ENCODE data around the gene ADORA1.

ADORA1 gene

GRCh38 chr1:203140743-203141520 is 13.4 kb downstream of the ADORA1 start:
- Histone ChIP-seq H3K9ac (ENCODE audit: low read length) (no peak overlapping the region), H3K9me3 (ENCODE audit: control insufficient read depth, low read length) (no peaks in the 10 kb centered on the region), H3K4me3 (ENCODE audit: low read length) (no peak overlapping the region), H3K4me1 (ENCODE audit: control insufficient read depth, insufficient read depth, low read length) (peaks cover 9% of the 10 kb centered on the region), H3K36me3 (ENCODE audit: control insufficient read depth, insufficient read depth, low read length) (no peaks in the 10 kb centered on the region), H3K27me3 (ENCODE audit: control insufficient read depth, insufficient read depth, low read length) (no peaks in the 10 kb centered on the region)

GRCh38 chr1:203142124-203142523 is 14.6 kb downstream of the ADORA1 start:
- no peaks in the 10 kb centered on the region for H3K27me3 ChIP-seq (ENCODE audit: control insufficient read depth, insufficient read depth, low read length)
- H3K9me3 ChIP-seq (ENCODE audit: control insufficient read depth, low read length) = no peaks in the 10 kb centered on the region
- no peak overlapping the region for H3K4me3 ChIP-seq (ENCODE audit: low read length)
- H3K9ac ChIP-seq (ENCODE audit: low read length) = no peak overlapping the region
- H3K36me3 ChIP-seq (ENCODE audit: control insufficient read depth, insufficient read depth, low read length) = no peaks in the 10 kb centered on the region
- no peaks in the 10 kb centered on the region for H3K4me1 ChIP-seq (ENCODE audit: control insufficient read depth, insufficient read depth, low read length)

GRCh38 chr1:203142684-203143408 is 15.3 kb downstream of the ADORA1 start:
- Histone ChIP-seq H3K4me3 (ENCODE audit: low read length) (no peak overlapping the region), H3K27me3 (ENCODE audit: control insufficient read depth, insufficient read depth, low read length) (no peaks in the 10 kb centered on the region), H3K9me3 (ENCODE audit: control insufficient read depth, low read length) (no peaks in the 10 kb centered on the region), H3K4me1 (ENCODE audit: control insufficient read depth, insufficient read depth, low read length) (no peaks in the 10 kb centered on the region), H3K9ac (ENCODE audit: low read length) (no peak overlapping the region), H3K36me3 (ENCODE audit: control insufficient read depth, insufficient read depth, low read length) (no peaks in the 10 kb centered on the region)

- Histone ChIP-seq H3K9ac (ENCODE audit: low read length) (no peak overlapping the region), H3K36me3 (ENCODE audit: control insufficient read depth, insufficient read depth, low read length) (no peaks in the 10 kb centered on the region)
Observed at GRCh38 chr1:203143641-203144040, 16.1 kb downstream of the ADORA1 start.

GRCh38 chr1:203144661-203145060 is 17.1 kb downstream of the ADORA1 start:
- H3K36me3 ChIP-seq (ENCODE audit: control insufficient read depth, insufficient read depth, low read length) = no peaks in the 10 kb centered on the region
- H3K4me1 ChIP-seq (ENCODE audit: control insufficient read depth, insufficient read depth, low read length) = no peaks in the 10 kb centered on the region
- no peaks in the 10 kb centered on the region for H3K27me3 ChIP-seq (ENCODE audit: control insufficient read depth, insufficient read depth, low read length)
- H3K9ac ChIP-seq (ENCODE audit: low read length) = no peak overlapping the region
- no peaks in the 10 kb centered on the region for H3K9me3 ChIP-seq (ENCODE audit: control insufficient read depth, low read length)
- no peak overlapping the region for H3K4me3 ChIP-seq (ENCODE audit: low read length)

More at GRCh38 chr1:203143641-203144040, 16.1 kb downstream of the ADORA1 start:
- no peaks in the 10 kb centered on the region for H3K27me3 ChIP-seq (ENCODE audit: control insufficient read depth, insufficient read depth, low read length)
- H3K4me3 ChIP-seq (ENCODE audit: low read length) = no peak overlapping the region
- no peaks in the 10 kb centered on the region for H3K9me3 ChIP-seq (ENCODE audit: control insufficient read depth, low read length)
- no peaks in the 10 kb centered on the region for H3K4me1 ChIP-seq (ENCODE audit: control insufficient read depth, insufficient read depth, low read length)

GRCh38 chr1:203145321-203146041 is 18.0 kb downstream of the ADORA1 start:
- Histone ChIP-seq H3K4me3 (ENCODE audit: low read length) (no peak overlapping the region), H3K9ac (ENCODE audit: low read length) (no peak overlapping the region), H3K27me3 (ENCODE audit: control insufficient read depth, insufficient read depth, low read length) (peaks cover 5% of the 10 kb centered on the region), H3K9me3 (ENCODE audit: control insufficient read depth, low read length) (no peaks in the 10 kb centered on the region), H3K4me1 (ENCODE audit: control insufficient read depth, insufficient read depth, low read length) (no peaks in the 10 kb centered on the region), H3K36me3 (ENCODE audit: control insufficient read depth, insufficient read depth, low read length) (no peaks in the 10 kb centered on the region)

GRCh38 chr1:203146042-203146369 is 18.5 kb downstream of the ADORA1 start:
- Histone ChIP-seq H3K27me3 (ENCODE audit: control insufficient read depth, insufficient read depth, low read length) (peaks cover 6% of the 10 kb centered on the region), H3K4me1 (ENCODE audit: control insufficient read depth, insufficient read depth, low read length) (no peaks in the 10 kb centered on the region), H3K9me3 (ENCODE audit: control insufficient read depth, low read length) (no peaks in the 10 kb centered on the region), H3K9ac (ENCODE audit: low read length) (no peak overlapping the region), H3K4me3 (ENCODE audit: low read length) (no peak overlapping the region), H3K36me3 (ENCODE audit: control insufficient read depth, insufficient read depth, low read length) (no peaks in the 10 kb centered on the region)

- no peaks in the 10 kb centered on the region for H3K4me1 ChIP-seq (ENCODE audit: control insufficient read depth, insufficient read depth, low read length)
- no peaks in the 10 kb centered on the region for H3K36me3 ChIP-seq (ENCODE audit: control insufficient read depth, insufficient read depth, low read length)
- no peaks in the 10 kb centered on the region for H3K9me3 ChIP-seq (ENCODE audit: control insufficient read depth, low read length)
- peaks cover 6% of the 10 kb centered on the region for H3K27me3 ChIP-seq (ENCODE audit: control insufficient read depth, insufficient read depth, low read length)
- H3K9ac ChIP-seq (ENCODE audit: low read length) = no peak overlapping the region
- H3K4me3 ChIP-seq (ENCODE audit: low read length) = no peak overlapping the region
Observed at GRCh38 chr1:203146537-203146936, 19.0 kb downstream of the ADORA1 start.

- Histone ChIP-seq H3K9me3 (ENCODE audit: control insufficient read depth, low read length) (no peaks in the 10 kb centered on the region), H3K36me3 (ENCODE audit: control insufficient read depth, insufficient read depth, low read length) (no peaks in the 10 kb centered on the region), H3K4me1 (ENCODE audit: control insufficient read depth, insufficient read depth, low read length) (no peaks in the 10 kb centered on the region), H3K9ac (ENCODE audit: low read length) (no peak overlapping the region), H3K4me3 (ENCODE audit: low read length) (no peak overlapping the region), H3K27me3 (ENCODE audit: control insufficient read depth, insufficient read depth, low read length) (peaks cover 6% of the 10 kb centered on the region)
Observed at GRCh38 chr1:203147376-203147775, 19.9 kb downstream of the ADORA1 start.

GRCh38 chr1:203148127-203148526 is 20.6 kb downstream of the ADORA1 start:
- no peak overlapping the region for H3K9ac ChIP-seq (ENCODE audit: low read length)
- peaks cover 6% of the 10 kb centered on the region for H3K27me3 ChIP-seq (ENCODE audit: control insufficient read depth, insufficient read depth, low read length)
- H3K9me3 ChIP-seq (ENCODE audit: control insufficient read depth, low read length) = no peaks in the 10 kb centered on the region
- H3K4me1 ChIP-seq (ENCODE audit: control insufficient read depth, insufficient read depth, low read length) = no peaks in the 10 kb centered on the region
- H3K4me3 ChIP-seq (ENCODE audit: low read length) = no peak overlapping the region
- no peaks in the 10 kb centered on the region for H3K36me3 ChIP-seq (ENCODE audit: control insufficient read depth, insufficient read depth, low read length)

GRCh38 chr1:203148579-203148978 is 21.1 kb downstream of the ADORA1 start:
- Histone ChIP-seq H3K4me1 (ENCODE audit: control insufficient read depth, insufficient read depth, low read length) (no peaks in the 10 kb centered on the region), H3K4me3 (ENCODE audit: low read length) (no peak overlapping the region), H3K9ac (ENCODE audit: low read length) (no peak overlapping the region)

GRCh38 chr1:203149188-203149840 is 21.8 kb downstream of the ADORA1 start:
- Histone ChIP-seq H3K9me3 (ENCODE audit: control insufficient read depth, low read length) (no peaks in the 10 kb centered on the region), H3K4me1 (ENCODE audit: control insufficient read depth, insufficient read depth, low read length) (no peaks in the 10 kb centered on the region), H3K9ac (ENCODE audit: low read length) (no peak overlapping the region), H3K4me3 (ENCODE audit: low read length) (no peak overlapping the region), H3K27me3 (ENCODE audit: control insufficient read depth, insufficient read depth, low read length) (peaks cover 6% of the 10 kb centered on the region), H3K36me3 (ENCODE audit: control insufficient read depth, insufficient read depth, low read length) (no peaks in the 10 kb centered on the region)

More at GRCh38 chr1:203148579-203148978, 21.1 kb downstream of the ADORA1 start:
- peaks cover 6% of the 10 kb centered on the region for H3K27me3 ChIP-seq (ENCODE audit: control insufficient read depth, insufficient read depth, low read length)
- H3K36me3 ChIP-seq (ENCODE audit: control insufficient read depth, insufficient read depth, low read length) = no peaks in the 10 kb centered on the region
- H3K9me3 ChIP-seq (ENCODE audit: control insufficient read depth, low read length) = no peaks in the 10 kb centered on the region
